Mesendoderm (in vitro differentiated cells): ENCODE measurements around the gene CA10.

Experiments used
- DNase-seq: peaks from one replicate; pipeline ENCODE4 v3.0.0; 2013
- H2AK5ac ChIP-seq: 2 replicates; pipeline ENCODE4 v1.6.1; 2013; ENCODE audit warnings: low read length, inconsistent platforms
- H2BK120ac ChIP-seq: 2 replicates; pipeline ENCODE4 v1.6.1; 2013; ENCODE audit warnings: low read depth, mild to moderate bottlenecking, low read length, moderate library complexity, mixed read lengths
- H2BK15ac ChIP-seq: replicated peaks from 2 replicates; pipeline ENCODE4 v1.6.1; 2013; ENCODE audit warnings: low read depth, mild to moderate bottlenecking, moderate library complexity
- H2BK5ac ChIP-seq: 2 replicates; pipeline ENCODE4 v1.6.1; 2013; ENCODE audit warnings: low read length, inconsistent platforms
- H3K18ac ChIP-seq: 2 replicates; pipeline ENCODE4 v1.6.1; 2013; ENCODE audit warnings: mild to moderate bottlenecking, low read length, mixed read lengths
- H3K23ac ChIP-seq: one replicate; pipeline ENCODE4 v1.6.1; 2013; ENCODE audit warnings: low read length
- H3K27ac ChIP-seq: 2 replicates; pipeline ENCODE4 v1.5.1; 2013; ENCODE audit warnings: low read depth, mild to moderate bottlenecking, inconsistent platforms, low read length, moderate library complexity
- H3K27me3 ChIP-seq: 2 replicates; pipeline ENCODE4 v1.6.1; 2013; ENCODE audit warnings: low read length, control low read depth, mild to moderate bottlenecking, inconsistent platforms; ENCODE audit not compliant: insufficient read depth, poor library complexity
- H3K36me3 ChIP-seq: 2 replicates; pipeline ENCODE4 v1.6.1; 2013; ENCODE audit warnings: low read length, inconsistent platforms; ENCODE audit not compliant: control insufficient read depth, insufficient read depth
- H3K4ac ChIP-seq: one replicate; pipeline ENCODE4 v1.6.1; 2013; ENCODE audit warnings: low read depth, mild to moderate bottlenecking, low read length, moderate library complexity
- H3K4me1 ChIP-seq: 2 replicates; pipeline ENCODE4 v1.6.1; 2013; ENCODE audit warnings: low read depth, low read length, inconsistent platforms; ENCODE audit not compliant: control insufficient read depth
- H3K4me2 ChIP-seq: 2 replicates; pipeline ENCODE4 v1.6.1; 2013; ENCODE audit warnings: low read length
- H3K4me3 ChIP-seq: 2 replicates; pipeline ENCODE4 v1.5.1; 2013; ENCODE audit warnings: mild to moderate bottlenecking, low read length
- H3K56ac ChIP-seq: one replicate; pipeline ENCODE4 v1.6.1; 2013; ENCODE audit warnings: low read length
- H3K79me1 ChIP-seq: 2 replicates; pipeline ENCODE4 v1.6.1; 2013; ENCODE audit warnings: low read length, inconsistent platforms
- H3K79me2 ChIP-seq: 2 replicates; pipeline ENCODE4 v1.6.1; 2013; ENCODE audit warnings: mild to moderate bottlenecking, low read length; ENCODE audit not compliant: control insufficient read depth, insufficient read depth
- H3K9ac ChIP-seq: 2 replicates; pipeline ENCODE4 v1.6.1; 2013; ENCODE audit warnings: low read length, inconsistent platforms
- H4K5ac ChIP-seq: one replicate; pipeline ENCODE4 v1.6.1; 2013; ENCODE audit warnings: low read length
- H4K8ac ChIP-seq: one replicate; pipeline ENCODE4 v1.6.1; 2013; ENCODE audit warnings: low read depth, mild to moderate bottlenecking, control low read depth, low read length, moderate library complexity
- WGBS: extraction: QIAGEN DNeasy Blood & Tissue Kit; methylation state at CpG from one replicate; pipeline ENCODE4 v1.1.7; 2013; ENCODE audit warnings: low lambda C conversion rate, missing lambda C conversion rate; ENCODE audit not compliant: insufficient coverage; ENCODE audit errors: extremely low coverage; 5-methylcytosine and 5-hydroxymethylcytosine counted together

The CA10 gene

GRCh38 chr17:52036416-52036815 is 122.1 kb downstream of the CA10 start:
- no peak overlapping the region for H2BK120ac ChIP-seq
- H2BK5ac ChIP-seq, result no peak overlapping the region
- no peak overlapping the region for H4K5ac ChIP-seq
- H3K18ac ChIP-seq, result no peak overlapping the region
- no peaks in the 10 kb centered on the region for H3K79me1 ChIP-seq
- no peak for DNase-seq
- H3K4ac ChIP-seq, result no peak overlapping the region
- no peak overlapping the region for H2AK5ac ChIP-seq
- H3K4me1 ChIP-seq, result no peaks in the 10 kb centered on the region
- H3K23ac ChIP-seq, result no peak overlapping the region
- H3K27me3 ChIP-seq, result no peaks in the 10 kb centered on the region
- H4K8ac ChIP-seq, result no peak overlapping the region
- no peaks in the 10 kb centered on the region for H3K36me3 ChIP-seq
- H3K79me2 ChIP-seq, result no peaks in the 10 kb centered on the region
- H3K4me2 ChIP-seq, result no peak overlapping the region
- no peak overlapping the region for H3K9ac ChIP-seq
- H2BK15ac ChIP-seq, result no peak overlapping the region
- H3K27ac ChIP-seq, result no peak overlapping the region
- H3K56ac ChIP-seq, result no peak overlapping the region
- H3K4me3 ChIP-seq, result no peak overlapping the region

DNA sequence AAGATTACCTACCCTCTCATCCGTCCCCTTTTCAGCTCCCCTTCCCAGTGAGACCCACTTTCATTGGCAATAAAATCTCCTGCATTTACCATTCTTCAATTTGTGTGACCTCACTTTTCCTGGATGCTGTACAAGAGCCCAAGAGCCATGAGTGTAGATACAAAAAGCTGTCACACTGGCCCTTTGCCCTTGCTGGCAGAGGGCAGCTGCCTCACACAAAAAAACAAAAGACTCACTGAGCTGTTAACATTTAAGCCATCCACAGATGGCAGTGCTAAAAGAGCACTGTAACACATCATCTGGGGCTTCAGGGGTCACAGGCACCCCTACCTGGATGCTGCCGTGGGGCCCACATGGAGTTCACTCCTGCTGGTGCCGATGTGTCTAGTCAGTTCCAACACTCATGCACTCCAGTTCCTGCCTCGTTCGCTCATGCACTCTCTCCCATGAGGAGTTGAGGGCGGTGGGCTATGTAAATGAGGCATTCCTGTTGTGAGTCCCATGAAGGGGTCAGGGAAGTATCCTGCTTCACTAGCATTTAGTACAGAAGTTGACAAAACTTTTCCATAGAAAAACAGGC is 123.1 kb downstream of the CA10 start:
- Histone ChIP-seq H2AK5ac (no peak overlapping the region), H3K27me3 (no peaks in the 10 kb centered on the region), H2BK15ac (no peak overlapping the region), H3K56ac (no peak overlapping the region), H4K8ac (no peak overlapping the region), H3K4me1 (no peaks in the 10 kb centered on the region), H3K18ac (no peak overlapping the region), H3K4ac (no peak overlapping the region), H3K9ac (no peak overlapping the region), H3K79me1 (no peaks in the 10 kb centered on the region), H2BK5ac (no peak overlapping the region), H2BK120ac (no peak overlapping the region), H3K27ac (no peak overlapping the region), H3K79me2 (no peaks in the 10 kb centered on the region), H3K4me2 (no peak overlapping the region), H4K5ac (no peak overlapping the region), H3K23ac (no peak overlapping the region), H3K4me3 (no peak overlapping the region), H3K36me3 (no peaks in the 10 kb centered on the region)
- WGBS, result no CpG with 5 or more reads among the region's 6 CpGs
- DNase-seq, result no peak

DNA sequence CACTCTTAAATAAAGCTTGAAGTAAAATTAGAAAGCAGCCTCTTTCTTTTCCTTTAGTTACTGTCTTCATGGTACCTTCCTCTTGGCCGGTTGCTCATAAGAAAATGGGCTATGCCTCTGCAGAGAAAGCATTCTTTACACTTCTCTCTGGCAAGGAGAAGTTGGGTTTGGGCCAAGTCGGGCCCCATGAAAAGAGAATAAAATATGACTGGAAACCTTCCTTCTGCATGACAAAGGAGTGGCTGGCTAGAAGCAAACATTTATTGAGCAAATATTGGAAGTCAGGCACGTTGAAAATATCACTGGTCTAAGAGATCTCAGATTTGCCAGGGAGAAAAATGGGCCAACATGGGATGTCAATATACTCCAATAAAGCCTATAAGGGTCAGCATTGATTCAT is 126.1 kb downstream of the CA10 start:
- Histone ChIP-seq H3K4ac (no peak overlapping the region), H3K27ac (no peak overlapping the region)

DNA sequence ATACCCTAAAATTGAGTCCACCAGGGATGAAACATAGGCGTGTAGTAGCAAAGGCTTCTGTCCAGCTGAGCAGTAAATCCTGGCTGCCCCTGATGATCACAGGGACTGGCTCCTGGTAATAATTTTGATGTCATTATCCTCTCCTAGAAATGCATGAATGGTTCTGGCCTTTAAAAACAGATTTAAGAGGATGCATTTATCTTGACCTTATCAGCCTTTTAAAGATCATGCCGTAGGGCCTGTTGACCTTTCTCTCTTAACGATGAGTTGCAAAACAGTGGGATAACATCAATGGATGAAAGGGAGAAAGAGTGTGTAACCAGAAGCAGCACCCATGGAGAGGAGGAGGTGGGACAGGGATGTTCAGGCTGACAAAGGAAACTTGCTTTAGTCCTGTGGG is 128.5 kb downstream of the CA10 start:
- Histone ChIP-seq H3K4me2 (no peak overlapping the region), H2AK5ac (no peak overlapping the region), H4K5ac (no peak overlapping the region), H3K4ac (no peak overlapping the region), H2BK120ac (no peak overlapping the region), H3K23ac (no peak overlapping the region), H3K36me3 (no peaks in the 10 kb centered on the region), H3K56ac (no peak overlapping the region), H3K9ac (no peak overlapping the region), H2BK15ac (no peak overlapping the region), H3K79me2 (no peaks in the 10 kb centered on the region), H4K8ac (no peak overlapping the region), H3K79me1 (no peaks in the 10 kb centered on the region), H3K27me3 (no peaks in the 10 kb centered on the region), H3K4me3 (no peak overlapping the region), H3K18ac (no peak overlapping the region), H3K4me1 (peaks cover 4% of the 10 kb centered on the region), H2BK5ac (no peak overlapping the region), H3K27ac (no peak overlapping the region)
- no CpG with 5 or more reads among the region's 3 CpGs for WGBS
- DNase-seq, result peak; percentile 16

More for the DNA sequence above, 126.1 kb downstream of the CA10 start:
- Histone ChIP-seq H3K79me1 (no peaks in the 10 kb centered on the region), H3K23ac (no peak overlapping the region), H2BK15ac (no peak overlapping the region), H3K9ac (no peak overlapping the region), H2AK5ac (no peak overlapping the region), H3K27me3 (no peaks in the 10 kb centered on the region), H4K8ac (no peak overlapping the region), H3K4me1 (peaks cover 3% of the 10 kb centered on the region), H2BK5ac (no peak overlapping the region), H3K56ac (no peak overlapping the region), H3K36me3 (no peaks in the 10 kb centered on the region), H3K79me2 (no peaks in the 10 kb centered on the region), H3K18ac (no peak overlapping the region), H3K4me2 (no peak overlapping the region), H4K5ac (no peak overlapping the region), H2BK120ac (no peak overlapping the region), H3K4me3 (no peak overlapping the region)
- no CpG with 5 or more reads among the region's 3 CpGs for WGBS
- no peak for DNase-seq

DNA sequence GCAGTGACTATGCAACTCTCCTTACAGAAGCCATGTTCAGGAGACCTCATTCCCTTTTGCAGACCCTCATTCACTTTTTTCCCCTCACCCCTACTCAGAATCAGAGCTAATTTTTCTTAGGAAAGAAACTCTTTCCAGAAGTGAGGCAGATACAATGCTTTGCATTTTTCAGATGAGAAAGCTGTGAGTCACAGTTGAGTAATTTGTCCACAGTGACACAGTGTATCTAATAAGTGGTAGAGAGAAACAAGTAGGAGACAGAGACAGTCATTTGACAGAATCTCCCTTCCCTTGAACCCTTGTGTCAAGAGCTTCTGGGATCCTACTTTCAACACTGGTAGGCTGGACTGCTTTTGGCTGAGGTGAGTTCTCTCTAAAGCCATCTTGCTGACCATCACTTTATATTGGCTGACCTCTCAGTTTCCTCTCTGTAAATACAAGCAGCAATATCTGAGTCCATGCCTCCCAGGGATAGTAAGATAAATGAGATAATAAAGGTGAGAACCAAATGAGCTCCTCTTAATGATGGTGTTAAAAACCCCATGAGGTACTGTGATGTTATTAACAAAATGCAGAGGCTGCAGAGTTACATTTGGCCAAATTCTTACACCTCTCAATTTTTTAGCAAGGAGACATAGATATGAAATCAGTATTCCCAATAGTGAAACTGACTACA is 130.8 kb downstream of the CA10 start:
- Histone ChIP-seq H3K79me2 (no peaks in the 10 kb centered on the region), H3K27me3 (no peaks in the 10 kb centered on the region), H3K9ac (no peak overlapping the region), H3K79me1 (no peaks in the 10 kb centered on the region), H2AK5ac (no peak overlapping the region), H3K4ac (no peak overlapping the region), H3K27ac (no peak overlapping the region), H3K56ac (no peak overlapping the region), H3K4me3 (no peak overlapping the region), H3K4me2 (no peak overlapping the region), H3K4me1 (peaks cover 4% of the 10 kb centered on the region), H3K23ac (no peak overlapping the region), H2BK5ac (peak overlapping the region; percentile 56), H3K36me3 (no peaks in the 10 kb centered on the region), H2BK120ac (no peak overlapping the region), H4K5ac (no peak overlapping the region), H3K18ac (no peak overlapping the region), H4K8ac (no peak overlapping the region), H2BK15ac (no peak overlapping the region)
- DNase-seq, result peak; percentile 54

- Histone ChIP-seq H2BK5ac (no peak overlapping the region), H3K56ac (no peak overlapping the region), H3K4me2 (no peak overlapping the region), H3K4ac (no peak overlapping the region), H2BK15ac (no peak overlapping the region), H3K23ac (no peak overlapping the region), H3K79me2 (no peaks in the 10 kb centered on the region), H3K36me3 (no peaks in the 10 kb centered on the region), H3K27ac (no peak overlapping the region), H3K4me3 (no peak overlapping the region), H3K18ac (no peak overlapping the region), H3K9ac (no peak overlapping the region), H3K4me1 (peaks cover 4% of the 10 kb centered on the region), H2AK5ac (no peak overlapping the region), H3K27me3 (no peaks in the 10 kb centered on the region), H3K79me1 (no peaks in the 10 kb centered on the region), H4K8ac (no peak overlapping the region), H4K5ac (no peak overlapping the region), H2BK120ac (no peak overlapping the region)
- peak; percentile 40 for DNase-seq
- WGBS, result no CpG with 5 or more reads among the region's 2 CpGs
Measured at GRCh38 chr17:52027081-52027480, 131.4 kb downstream of the CA10 start.
